ENCODE measurements around the gene SYDE2. TPM values are rescaled to one million over a fixed set of nuclear protein-coding genes. Genes with fewer than 3 reads are reported as not detected.

Gene SYDE2
- total and polyA plus RNA-seq, 9 of the 15 experiments (the other 6 are each of a cell fraction or from before 2014, with no cell fraction given) = 0.39 to 8.7 (median 4.5) TPM

DNA sequence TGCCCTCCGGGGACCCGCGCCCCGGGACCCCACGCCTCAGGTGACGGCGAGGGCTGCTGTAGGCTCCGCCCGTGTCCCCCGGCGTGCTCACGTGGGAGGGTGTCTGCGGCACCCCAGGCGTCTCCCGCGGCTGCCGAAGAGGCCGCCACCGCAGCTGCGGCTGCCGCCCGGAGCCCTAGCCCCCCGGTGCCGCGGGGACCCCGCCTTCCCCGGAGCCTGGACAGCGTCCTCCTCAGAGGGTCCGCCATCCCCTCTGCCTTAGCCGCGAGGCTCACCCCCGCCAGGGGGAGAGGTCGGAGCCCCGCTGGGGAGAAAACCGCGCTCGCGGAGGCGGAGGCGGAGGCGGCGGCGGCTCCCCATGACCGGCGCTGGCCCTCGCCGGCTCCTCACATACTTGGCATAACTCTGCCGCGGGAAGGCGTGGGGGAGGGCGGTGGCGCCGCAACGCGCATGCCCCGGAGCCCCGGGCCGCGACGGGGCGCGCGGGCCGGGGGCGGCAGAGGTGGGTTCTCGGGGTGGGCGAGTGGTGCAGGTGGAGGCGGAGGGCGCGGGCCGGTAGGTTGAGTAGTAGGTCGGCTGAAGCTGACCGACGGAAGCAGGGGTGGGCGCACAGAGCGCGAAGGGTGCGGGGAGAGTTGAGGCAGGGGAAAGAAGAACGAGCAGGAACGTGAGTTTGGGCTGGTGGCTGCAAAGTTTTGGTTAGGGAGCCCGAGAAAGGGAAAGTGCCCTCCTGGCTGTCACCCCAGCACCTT is 700 bp upstream of the SYDE2 start (continued):
- TF ChIP-seq, protein P1, sequence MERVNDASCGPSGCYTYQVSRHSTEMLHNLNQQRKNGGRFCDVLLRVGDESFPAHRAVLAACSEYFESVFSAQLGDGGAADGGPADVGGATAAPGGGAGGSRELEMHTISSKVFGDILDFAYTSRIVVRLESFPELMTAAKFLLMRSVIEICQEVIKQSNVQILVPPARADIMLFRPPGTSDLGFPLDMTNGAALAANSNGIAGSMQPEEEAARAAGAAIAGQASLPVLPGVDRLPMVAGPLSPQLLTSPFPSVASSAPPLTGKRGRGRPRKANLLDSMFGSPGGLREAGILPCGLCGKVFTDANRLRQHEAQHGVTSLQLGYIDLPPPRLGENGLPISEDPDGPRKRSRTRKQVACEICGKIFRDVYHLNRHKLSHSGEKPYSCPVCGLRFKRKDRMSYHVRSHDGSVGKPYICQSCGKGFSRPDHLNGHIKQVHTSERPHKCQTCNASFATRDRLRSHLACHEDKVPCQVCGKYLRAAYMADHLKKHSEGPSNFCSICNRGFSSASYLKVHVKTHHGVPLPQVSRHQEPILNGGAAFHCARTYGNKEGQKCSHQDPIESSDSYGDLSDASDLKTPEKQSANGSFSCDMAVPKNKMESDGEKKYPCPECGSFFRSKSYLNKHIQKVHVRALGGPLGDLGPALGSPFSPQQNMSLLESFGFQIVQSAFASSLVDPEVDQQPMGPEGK (CRISPR knock-in tag; IDR thresholded peaks at IDR 0.05; ENCODE audit: borderline replicate concordance) = no peak
- TF ChIP-seq ATF3 (IDR thresholded peaks at IDR 0.05) (no peak), ATF3 (CRISPR knock-in tag; conservative IDR thresholded peaks at IDR 0.05) (0 out of 2 replicates have a peak, but pooled peaks have one; percentile 38), MEF2A (IDR thresholded peaks at IDR 0.05; ENCODE audit: control insufficient read depth, low read depth, low read length) (no peak), MCM7 (IDR thresholded peaks at IDR 0.05) (no peak), ETV6 (IDR thresholded peaks at IDR 0.05; ENCODE audit: borderline replicate concordance in 1 of 2, low read depth in 2 of 2, low read length in 1 of 2) (0 out of 4 replicates have a peak, but pooled peaks of 1 of the 2 experiments have one; percentile 37), ETV6 (CRISPR knock-in tag; IDR thresholded peaks at IDR 0.05; ENCODE audit: borderline replicate concordance) (no peak), TGIF2 (CRISPR knock-in tag; IDR thresholded peaks at IDR 0.05) (peak; percentile 90), ZC3H4 (CRISPR knock-in tag; IDR thresholded peaks at IDR 0.05; ENCODE audit: borderline replicate concordance) (peak; percentile 88), SIN3A (IDR thresholded peaks at IDR 0.05; ENCODE audit: borderline replicate concordance in 2 of 2, control insufficient read depth in 1 of 2, low read depth in 2 of 2, low read length in 2 of 2) (no peak), ZFP91 (CRISPR knock-in tag; IDR thresholded peaks at IDR 0.05) (0 out of 2 replicates have a peak, but pooled peaks have one; percentile 10)
- TF ChIP-seq, protein P2, sequence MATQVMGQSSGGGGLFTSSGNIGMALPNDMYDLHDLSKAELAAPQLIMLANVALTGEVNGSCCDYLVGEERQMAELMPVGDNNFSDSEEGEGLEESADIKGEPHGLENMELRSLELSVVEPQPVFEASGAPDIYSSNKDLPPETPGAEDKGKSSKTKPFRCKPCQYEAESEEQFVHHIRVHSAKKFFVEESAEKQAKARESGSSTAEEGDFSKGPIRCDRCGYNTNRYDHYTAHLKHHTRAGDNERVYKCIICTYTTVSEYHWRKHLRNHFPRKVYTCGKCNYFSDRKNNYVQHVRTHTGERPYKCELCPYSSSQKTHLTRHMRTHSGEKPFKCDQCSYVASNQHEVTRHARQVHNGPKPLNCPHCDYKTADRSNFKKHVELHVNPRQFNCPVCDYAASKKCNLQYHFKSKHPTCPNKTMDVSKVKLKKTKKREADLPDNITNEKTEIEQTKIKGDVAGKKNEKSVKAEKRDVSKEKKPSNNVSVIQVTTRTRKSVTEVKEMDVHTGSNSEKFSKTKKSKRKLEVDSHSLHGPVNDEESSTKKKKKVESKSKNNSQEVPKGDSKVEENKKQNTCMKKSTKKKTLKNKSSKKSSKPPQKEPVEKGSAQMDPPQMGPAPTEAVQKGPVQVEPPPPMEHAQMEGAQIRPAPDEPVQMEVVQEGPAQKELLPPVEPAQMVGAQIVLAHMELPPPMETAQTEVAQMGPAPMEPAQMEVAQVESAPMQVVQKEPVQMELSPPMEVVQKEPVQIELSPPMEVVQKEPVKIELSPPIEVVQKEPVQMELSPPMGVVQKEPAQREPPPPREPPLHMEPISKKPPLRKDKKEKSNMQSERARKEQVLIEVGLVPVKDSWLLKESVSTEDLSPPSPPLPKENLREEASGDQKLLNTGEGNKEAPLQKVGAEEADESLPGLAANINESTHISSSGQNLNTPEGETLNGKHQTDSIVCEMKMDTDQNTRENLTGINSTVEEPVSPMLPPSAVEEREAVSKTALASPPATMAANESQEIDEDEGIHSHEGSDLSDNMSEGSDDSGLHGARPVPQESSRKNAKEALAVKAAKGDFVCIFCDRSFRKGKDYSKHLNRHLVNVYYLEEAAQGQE (IDR thresholded peaks at IDR 0.05; ENCODE audit: borderline replicate concordance) = peak; percentile 50; the same call in 1 of the 2 replicates
- TF ChIP-seq, protein P2 (CRISPR knock-in tag; IDR thresholded peaks at IDR 0.05; ENCODE audit: low read depth) = no peak; the same call in 1 of the 2 replicates
